HepG2 (cell line): ENCODE measurements around the gene CIAO2B. TPM values are rescaled to one million over a fixed set of nuclear protein-coding genes. Genes with fewer than 3 reads are reported as not detected.

Source experiments
- ARNT2 ChIP-seq: sonication (generic); formaldehyde crosslinking; IDR thresholded peaks from 2 replicates; pipeline ENCODE4 v1.8.0; 2022; ENCODE audit warnings: mild to moderate bottlenecking, low read depth, missing genetic modification reagents, moderate library complexity
- BCL6 ChIP-seq: IDR thresholded peaks from 2 replicates; pipeline ENCODE4 v1.6.1; 2016; ENCODE audit warnings: missing genetic modification reagents, missing compliant biosample characterization
- HOXA9 ChIP-seq: sonication (generic); formaldehyde crosslinking; IDR thresholded peaks from 2 replicates; pipeline ENCODE4 v1.8.1; 2022; ENCODE audit warnings: missing genetic modification reagents, mild to moderate bottlenecking, moderate library complexity, borderline replicate concordance
- RCOR2 ChIP-seq: IDR thresholded peaks from 2 replicates; pipeline ENCODE4 v1.6.1; 2016; ENCODE audit warnings: missing biosample characterization, missing genetic modification reagents
- SOX6 ChIP-seq, 2 experiments: fragments of 450-650 bp in 1 of 2; sonication (generic) in 1 of 2; formaldehyde crosslinking in 1 of 2; IDR thresholded peaks; 2 replicates each; pipeline versions ENCODE4 v1.4.0 to v1.6.1; 2017 to 2020; ENCODE audit warnings: antibody characterized with exemption in 1 of 2, mild to moderate bottlenecking in 1 of 2, missing genetic modification reagents in 1 of 2
- SRF ChIP-seq: IDR thresholded peaks from 2 replicates; pipeline ENCODE4 v1.6.1; 2011; ENCODE audit warnings: mild to moderate bottlenecking, low read depth, low read length, moderate library complexity
- TEAD3 ChIP-seq: optimal IDR thresholded peaks from 2 replicates; pipeline ENCODE3; 2016; ENCODE audit warnings: borderline replicate concordance
- ZNF180 ChIP-seq: sonication (generic); formaldehyde crosslinking; IDR thresholded peaks from 2 replicates; pipeline ENCODE4 v1.4.0; 2020; ENCODE audit warnings: low read depth, missing genetic modification reagents, borderline replicate concordance
- ZNF232 ChIP-seq: sonication (generic); formaldehyde crosslinking; IDR thresholded peaks from 2 replicates; pipeline ENCODE4 v1.4.0; 2020; ENCODE audit warnings: missing genetic modification reagents, borderline replicate concordance
- ZNF383 ChIP-seq: sonication (generic); formaldehyde crosslinking; IDR thresholded peaks from 2 replicates; pipeline ENCODE4 v1.4.0; 2020; ENCODE audit warnings: missing genetic modification reagents, mild to moderate bottlenecking, borderline replicate concordance
- ZNF556 ChIP-seq: sonication (generic); formaldehyde crosslinking; IDR thresholded peaks from 2 replicates; pipeline ENCODE4 v1.4.0; 2020; ENCODE audit warnings: mild to moderate bottlenecking, missing genetic modification reagents, borderline replicate concordance
- ZNF703 ChIP-seq: sonication (generic); formaldehyde crosslinking; IDR thresholded peaks from 2 replicates; pipeline ENCODE4 v1.5.1; 2020; ENCODE audit warnings: missing genetic modification reagents, mild to moderate bottlenecking, moderate library complexity, borderline replicate concordance
- ZNF746 ChIP-seq: sonication (generic); formaldehyde crosslinking; IDR thresholded peaks from 2 replicates; pipeline ENCODE4 v1.8.0; 2022; ENCODE audit warnings: mild to moderate bottlenecking, missing genetic modification reagents
- ZNF75D ChIP-seq: sonication (generic); formaldehyde crosslinking; IDR thresholded peaks from 2 replicates; pipeline ENCODE4 v1.8.1; 2023; ENCODE audit warnings: missing genetic modification reagents, mild to moderate bottlenecking, borderline replicate concordance
- polyA plus RNA-seq, 8 experiments: library from polyadenylated mRNA; depleted of rRNA in 3 of 8; stranded (reverse) in 7 of 8; unstranded in 1 of 8; fragments of >200 nt; fragmentation: Illumina TruSeq in 4 of 8; extraction: Trizol in 4 of 8; gene quantifications; 2 replicates each; pipeline versions ENCODE4 v1.2.1 to v1.2.3, GENCODE V29; 2011 to 2016; ENCODE audit warnings: low read depth in 4 of 8, missing spikeins in 1 of 8, mixed read lengths in 1 of 8; ENCODE audit not compliant: insufficient read depth in 1 of 8
- total RNA-seq, 5 experiments: library from RNA; depleted of rRNA; stranded (reverse); fragments of >200 nt; fragmentation: Illumina TruSeq; extraction: Trizol; gene quantifications; 2 replicates each; pipeline ENCODE4 v1.2.3, GENCODE V29; 2016; ENCODE audit warnings: low read depth in 1 of 5
- TF ChIP-seq, protein P1 (sequence below): sonication (generic); formaldehyde crosslinking; IDR thresholded peaks from 2 replicates; pipeline ENCODE4 v1.8.0; 2022; ENCODE audit warnings: missing genetic modification reagents, mild to moderate bottlenecking, borderline replicate concordance
- TF ChIP-seq, protein P2 (sequence below): sonication (generic); IDR thresholded peaks from 2 replicates; pipeline ENCODE4 v1.6.1; 2016; ENCODE audit warnings: low read depth, borderline replicate concordance
- TF ChIP-seq, protein P3 (sequence below): sonication (generic); formaldehyde crosslinking; IDR thresholded peaks from 2 replicates; pipeline ENCODE4 v1.4.0; 2020; ENCODE audit warnings: mild to moderate bottlenecking, missing genetic modification reagents, borderline replicate concordance
- TF ChIP-seq, protein P4 (sequence below): sonication (generic); formaldehyde crosslinking; IDR thresholded peaks from 2 replicates; pipeline ENCODE4 v1.4.0; 2020; ENCODE audit warnings: missing genetic modification reagents

Gene CIAO2B
- total and polyA plus RNA-seq, 2 of the 13 experiments (the other 11 are each of a cell fraction or from before 2014, with no cell fraction given) = 157 to 293 TPM

DNA sequence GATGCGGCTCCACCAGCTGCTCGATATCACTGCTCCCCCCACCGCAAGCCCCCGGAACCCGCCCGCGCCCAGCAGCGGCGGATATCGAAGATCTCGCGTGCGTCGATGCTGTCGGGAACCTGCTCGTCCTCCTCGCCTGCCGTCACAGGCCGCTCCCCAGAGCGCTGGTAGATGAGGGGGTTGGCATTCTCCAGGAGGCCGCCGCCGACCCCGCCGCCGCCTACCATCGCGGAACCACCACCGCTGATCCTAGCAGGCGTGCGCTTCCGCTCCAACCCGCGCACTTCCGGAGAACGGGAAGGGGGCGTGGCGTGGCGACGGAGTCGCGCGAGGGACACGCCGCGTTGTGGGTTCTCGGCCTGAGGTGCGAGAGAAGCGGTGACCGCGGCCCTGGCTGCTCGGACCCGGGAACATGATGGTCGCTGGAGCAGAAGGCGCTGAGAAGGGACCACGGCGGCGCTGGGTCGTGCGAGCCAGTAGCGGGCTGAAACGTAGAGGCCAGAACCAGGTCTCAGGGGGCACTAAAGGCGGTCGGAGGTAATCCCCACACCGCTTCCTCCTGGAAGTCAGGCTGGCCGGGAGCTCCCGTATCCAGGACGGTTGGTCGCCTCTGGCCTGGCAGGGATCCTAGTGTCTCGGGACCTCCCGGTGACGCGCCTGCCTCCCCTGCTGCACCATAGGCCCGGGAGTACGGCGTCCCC, at the start of gene CIAO2B (continued):
- TF ChIP-seq, protein P1, sequence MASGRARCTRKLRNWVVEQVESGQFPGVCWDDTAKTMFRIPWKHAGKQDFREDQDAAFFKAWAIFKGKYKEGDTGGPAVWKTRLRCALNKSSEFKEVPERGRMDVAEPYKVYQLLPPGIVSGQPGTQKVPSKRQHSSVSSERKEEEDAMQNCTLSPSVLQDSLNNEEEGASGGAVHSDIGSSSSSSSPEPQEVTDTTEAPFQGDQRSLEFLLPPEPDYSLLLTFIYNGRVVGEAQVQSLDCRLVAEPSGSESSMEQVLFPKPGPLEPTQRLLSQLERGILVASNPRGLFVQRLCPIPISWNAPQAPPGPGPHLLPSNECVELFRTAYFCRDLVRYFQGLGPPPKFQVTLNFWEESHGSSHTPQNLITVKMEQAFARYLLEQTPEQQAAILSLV (CRISPR knock-in tag) = peak; percentile 90
- no peak for TF ChIP-seq ZNF75D (CRISPR knock-in tag)
- TF ChIP-seq, protein P2, sequence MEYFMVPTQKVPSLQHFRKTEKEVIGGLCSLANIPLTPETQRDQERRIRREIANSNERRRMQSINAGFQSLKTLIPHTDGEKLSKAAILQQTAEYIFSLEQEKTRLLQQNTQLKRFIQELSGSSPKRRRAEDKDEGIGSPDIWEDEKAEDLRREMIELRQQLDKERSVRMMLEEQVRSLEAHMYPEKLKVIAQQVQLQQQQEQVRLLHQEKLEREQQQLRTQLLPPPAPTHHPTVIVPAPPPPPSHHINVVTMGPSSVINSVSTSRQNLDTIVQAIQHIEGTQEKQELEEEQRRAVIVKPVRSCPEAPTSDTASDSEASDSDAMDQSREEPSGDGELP = peak; percentile 29; the same call in 1 of the 2 replicates
- TF ChIP-seq TEAD3 (CRISPR knock-in tag) = peak; percentile 72
- no peak for TF ChIP-seq SRF
- TF ChIP-seq ZNF556 (CRISPR knock-in tag) = peak; percentile 86; the same call in 1 of the 2 replicates
- TF ChIP-seq, protein P3, sequence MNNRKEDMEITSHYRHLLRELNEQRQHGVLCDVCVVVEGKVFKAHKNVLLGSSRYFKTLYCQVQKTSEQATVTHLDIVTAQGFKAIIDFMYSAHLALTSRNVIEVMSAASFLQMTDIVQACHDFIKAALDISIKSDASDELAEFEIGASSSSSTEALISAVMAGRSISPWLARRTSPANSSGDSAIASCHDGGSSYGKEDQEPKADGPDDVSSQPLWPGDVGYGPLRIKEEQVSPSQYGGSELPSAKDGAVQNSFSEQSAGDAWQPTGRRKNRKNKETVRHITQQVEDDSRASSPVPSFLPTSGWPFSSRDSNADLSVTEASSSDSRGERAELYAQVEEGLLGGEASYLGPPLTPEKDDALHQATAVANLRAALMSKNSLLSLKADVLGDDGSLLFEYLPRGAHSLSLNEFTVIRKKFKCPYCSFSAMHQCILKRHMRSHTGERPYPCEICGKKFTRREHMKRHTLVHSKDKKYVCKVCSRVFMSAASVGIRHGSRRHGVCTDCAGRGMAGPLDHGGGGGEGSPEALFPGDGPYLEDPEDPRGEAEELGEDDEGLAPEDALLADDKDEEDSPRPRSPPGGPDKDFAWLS (CRISPR knock-in tag) = peak; percentile 71; the same call in 1 of the 2 replicates
- peak; percentile 66 for TF ChIP-seq BCL6 (CRISPR knock-in tag)
- peak; percentile 43; the same call in 1 of the 2 replicates for TF ChIP-seq ZNF703 (CRISPR knock-in tag)
- TF ChIP-seq RCOR2 = peak; percentile 45; the same call in 1 of the 2 replicates
- no peak for TF ChIP-seq SOX6 (IDR thresholded peaks at IDR 0.05)
- peak; percentile 79 for TF ChIP-seq SOX6 (CRISPR knock-in tag; IDR thresholded peaks at IDR 0.05)
- TF ChIP-seq ZNF232 (CRISPR knock-in tag) = peak; percentile 80
- TF ChIP-seq ZNF180 (CRISPR knock-in tag) = peak; percentile 96
- TF ChIP-seq, protein P4, sequence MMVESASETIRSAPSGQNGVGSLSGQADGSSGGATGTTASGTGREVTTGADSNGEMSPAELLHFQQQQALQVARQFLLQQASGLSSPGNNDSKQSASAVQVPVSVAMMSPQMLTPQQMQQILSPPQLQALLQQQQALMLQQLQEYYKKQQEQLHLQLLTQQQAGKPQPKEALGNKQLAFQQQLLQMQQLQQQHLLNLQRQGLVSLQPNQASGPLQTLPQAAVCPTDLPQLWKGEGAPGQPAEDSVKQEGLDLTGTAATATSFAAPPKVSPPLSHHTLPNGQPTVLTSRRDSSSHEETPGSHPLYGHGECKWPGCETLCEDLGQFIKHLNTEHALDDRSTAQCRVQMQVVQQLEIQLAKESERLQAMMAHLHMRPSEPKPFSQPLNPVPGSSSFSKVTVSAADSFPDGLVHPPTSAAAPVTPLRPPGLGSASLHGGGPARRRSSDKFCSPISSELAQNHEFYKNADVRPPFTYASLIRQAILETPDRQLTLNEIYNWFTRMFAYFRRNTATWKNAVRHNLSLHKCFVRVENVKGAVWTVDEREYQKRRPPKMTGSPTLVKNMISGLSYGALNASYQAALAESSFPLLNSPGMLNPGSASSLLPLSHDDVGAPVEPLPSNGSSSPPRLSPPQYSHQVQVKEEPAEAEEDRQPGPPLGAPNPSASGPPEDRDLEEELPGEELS (CRISPR knock-in tag) = peak; percentile 66
- peak; percentile 59; the same call in 1 of the 2 replicates for TF ChIP-seq HOXA9 (CRISPR knock-in tag)
- TF ChIP-seq ZNF746 = peak; percentile 82; the same call in 1 of the 2 replicates
- peak; percentile 96 for TF ChIP-seq ARNT2 (CRISPR knock-in tag)
- no peak for TF ChIP-seq ZNF383 (CRISPR knock-in tag)
